NOMO-1 (cell line): ENCODE measurements around the gene TRIM7.
"Not testable (repeated sequence)": the region's sequence is repeated elsewhere in the genome, so short reads cannot be mapped to it uniquely, and the experiment has no call there.

ENCODE experiments used
- DNase-seq, 2 experiments: peaks; one replicate each; lab custom pipeline; 2025; ENCODE audit not compliant: unreplicated experiment in 2 of 2; lab: John Stamatoyannopoulos, UW

Gene TRIM7

GRCh38 chr5:181156758-181157157, 48.2 kb downstream of the TRIM7 start:
- no peak for DNase-seq

GRCh38 chr5:181153814-181154213, 51.2 kb downstream of the TRIM7 start:
- no peak for DNase-seq

GRCh38 chr5:181152406-181152805, 52.6 kb downstream of the TRIM7 start:
- DNase-seq: no peak

GRCh38 chr5:181151146-181151545, 53.9 kb downstream of the TRIM7 start:
- no peak for DNase-seq

GRCh38 chr5:181149806-181150733, 54.9 kb downstream of the TRIM7 start:
- no peak for DNase-seq

- DNase-seq: no peak
Measured at GRCh38 chr5:181149355-181149754, 55.6 kb downstream of the TRIM7 start.

- DNase-seq: not testable (repeated sequence)
Measured at GRCh38 chr5:181146927-181147636, 57.9 kb downstream of the TRIM7 start, which contains the start of gene OR2V2. OR2V2 (plus strand) TSS chr5:181147586; CDS start chr5:181154943, 7,357 bp downstream.

- DNase-seq: no peak
Measured at GRCh38 chr5:181145133-181145532, 59.9 kb downstream of the TRIM7 start.
